Measurements from ENCODE around the gene CHRNE.

The CHRNE gene

GRCh38 chr17:4851084-4851483 lies 51.8 kb downstream of the CHRNE start:
- DNase-seq: no peak

DNA sequence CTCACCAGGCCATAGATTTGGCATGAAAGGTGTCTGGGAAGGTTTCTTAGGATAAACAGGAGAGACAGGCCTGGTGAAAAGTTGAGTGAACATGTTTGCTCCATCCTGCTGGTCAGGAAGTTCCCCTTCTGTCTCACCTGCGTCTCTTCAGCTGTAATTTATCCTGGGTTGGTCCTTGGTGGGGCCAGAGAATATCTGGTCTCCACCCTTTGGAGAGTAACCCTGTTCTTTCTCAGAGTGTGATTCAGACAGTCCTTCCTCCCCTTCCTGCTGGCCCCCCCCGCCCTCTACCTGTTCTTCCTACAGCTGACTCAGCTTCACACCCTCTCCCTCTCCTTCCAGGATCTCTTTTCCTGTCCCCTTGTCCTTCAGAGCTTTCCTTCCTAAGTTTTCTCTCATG lies 52.7 kb downstream of the CHRNE start:
- DNase-seq: no peak

DNA sequence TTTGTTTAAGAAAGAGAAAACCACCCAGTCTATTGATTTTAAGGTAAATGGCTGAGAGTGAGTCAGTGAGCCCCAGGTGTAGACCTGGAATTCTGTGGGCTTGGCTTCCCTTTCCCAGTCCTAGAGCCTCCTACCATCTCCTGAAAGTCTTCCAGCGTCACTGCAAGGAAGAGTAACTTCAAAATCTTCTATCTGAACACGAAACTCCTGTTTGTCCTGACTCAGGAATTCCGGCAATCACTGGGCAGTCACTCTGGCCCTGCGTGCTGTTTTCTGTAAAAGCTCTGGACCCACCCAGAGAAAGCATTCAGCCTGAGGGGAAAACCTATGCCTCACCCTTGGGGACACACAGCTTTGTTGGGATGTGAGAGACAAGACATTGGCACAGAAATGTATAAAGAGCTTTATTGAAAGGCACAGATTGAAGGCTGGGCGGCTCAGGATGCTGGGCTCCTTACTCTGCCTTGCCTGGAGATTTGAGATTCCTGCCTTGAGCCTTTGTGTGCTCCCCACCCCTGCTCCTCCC lies 53.8 kb downstream of the CHRNE start:
- no peak for DNase-seq
